GM12891 (cell line): ENCODE measurements around the gene POU2F2.

ENCODE experiments used
- DNase-seq: peaks from one replicate; pipeline ENCODE4 v3.0.0; 2011; ENCODE audit warnings: low spot score; ENCODE audit not compliant: insufficient read length
- FAIRE-seq: peaks from 2 replicates; lab custom pipeline; 2011; peaks lifted over from hg19 to GRCh38; lab: Jason Lieb, UNC
- PAX5 ChIP-seq: IDR thresholded peaks from 2 replicates; pipeline ENCODE4 v1.6.1; 2011; ENCODE audit warnings: low read length, moderate library complexity, mild to moderate bottlenecking; ENCODE audit not compliant: insufficient read depth, severe bottlenecking
- POLR2A ChIP-seq: IDR thresholded peaks from 2 replicates; pipeline ENCODE4 v1.6.1; 2011; ENCODE audit warnings: low read depth, low read length, control low read depth
- POLR2AphosphoS5 ChIP-seq: IDR thresholded peaks from 2 replicates; pipeline ENCODE4 v1.6.1; 2011; ENCODE audit warnings: low read depth, low read length, control low read depth
- POU2F2 ChIP-seq: IDR thresholded peaks from 2 replicates; pipeline ENCODE4 v1.6.1; 2011; ENCODE audit warnings: low read depth, mild to moderate bottlenecking, control low read depth, low read length, moderate library complexity
- SPI1 ChIP-seq: IDR thresholded peaks from 2 replicates; pipeline ENCODE4 v1.6.1; 2011; ENCODE audit warnings: low read depth, low read length, control low read depth
- TAF1 ChIP-seq: IDR thresholded peaks from 2 replicates; pipeline ENCODE4 v1.6.1; 2011; ENCODE audit warnings: low read depth, low read length, control low read depth

POU2F2 gene

GRCh38 chr19:42093505-42093904 is 38.7 kb downstream of the POU2F2 start:
- FAIRE-seq = no peak
- DNase-seq = no peak
- TF ChIP-seq POU2F2 = no peak
- TF ChIP-seq SPI1 = no peak
- TF ChIP-seq TAF1 = no peak
- TF ChIP-seq PAX5 = no peak
- no peak for TF ChIP-seq POLR2A
- no peak for TF ChIP-seq POLR2AphosphoS5

- FAIRE-seq (peak; percentile 68), DNase-seq (no peak)
- TF ChIP-seq SPI1 (no peak), POLR2A (no peak), PAX5 (no peak), POU2F2 (no peak), POLR2AphosphoS5 (no peak), TAF1 (no peak)
Observed at GRCh38 chr19:42092350-42092749, 39.9 kb downstream of the POU2F2 start.

GRCh38 chr19:42091742-42092141 is 40.5 kb downstream of the POU2F2 start:
- TF ChIP-seq SPI1 = no peak
- no peak for TF ChIP-seq POLR2A
- no peak for TF ChIP-seq POLR2AphosphoS5
- no peak for TF ChIP-seq PAX5
- TF ChIP-seq TAF1 = no peak
- TF ChIP-seq POU2F2 = no peak
- FAIRE-seq (no peak), DNase-seq (no peak)

- DNase-seq = no peak
- TF ChIP-seq PAX5 (no peak), TAF1 (no peak), POLR2AphosphoS5 (no peak), POU2F2 (no peak), POLR2A (no peak), SPI1 (no peak)
- FAIRE-seq = no peak
Observed at GRCh38 chr19:42091300-42091699, 40.9 kb downstream of the POU2F2 start.

- no peak for DNase-seq
- FAIRE-seq = no peak
- TF ChIP-seq PAX5 (no peak), POU2F2 (no peak), TAF1 (no peak), SPI1 (no peak), POLR2A (no peak), POLR2AphosphoS5 (no peak)
Observed at GRCh38 chr19:42090672-42091071, 41.6 kb downstream of the POU2F2 start.

GRCh38 chr19:42089772-42090171 is 42.5 kb downstream of the POU2F2 start:
- FAIRE-seq = no peak
- TF ChIP-seq POLR2AphosphoS5 = no peak
- TF ChIP-seq TAF1 = no peak
- TF ChIP-seq PAX5 = no peak
- TF ChIP-seq SPI1 = no peak
- no peak for TF ChIP-seq POU2F2
- TF ChIP-seq POLR2A = no peak
- DNase-seq = no peak

GRCh38 chr19:42089191-42089750 is 43.0 kb downstream of the POU2F2 start:
- FAIRE-seq (no peak), DNase-seq (no peak)

GRCh38 chr19:42088471-42089190 is 43.6 kb downstream of the POU2F2 start:
- TF ChIP-seq SPI1 (no peak), POLR2A (no peak), TAF1 (no peak), POLR2AphosphoS5 (no peak), POU2F2 (no peak), PAX5 (no peak)
- FAIRE-seq (peak; percentile 65), DNase-seq (no peak)

More at GRCh38 chr19:42089191-42089750, 43.0 kb downstream of the POU2F2 start:
- TF ChIP-seq SPI1 = peak; percentile 41; the same call in 1 of the 2 replicates
- TF ChIP-seq POU2F2 = no peak

GRCh38 chr19:42086770-42087550 is 45.3 kb downstream of the POU2F2 start:
- FAIRE-seq (no peak), DNase-seq (no peak)
- TF ChIP-seq POLR2A (peak; percentile 1; the same call in 1 of the 2 replicates), TAF1 (no peak)
